Neural crest cell (in vitro differentiated cells): ENCODE data around the gene COL18A1. TPM values are rescaled to one million over a fixed set of nuclear protein-coding genes. Genes with fewer than 3 reads are reported as not detected.

ENCODE experiments used
- DNase-seq: peaks from one replicate; pipeline ENCODE4 v3.0.0; 2021; ENCODE audit warnings: low read depth, mixed read lengths, low spot score
- H3K27ac Mint-ChIP-seq: one replicate; pipeline ENCODE4 v1.8.0; 2021; ENCODE audit warnings: mild to moderate bottlenecking, mixed read lengths; ENCODE audit not compliant: unreplicated experiment
- H3K27me3 Mint-ChIP-seq: 2 replicates; pipeline ENCODE4 v1.8.0; 2021; ENCODE audit warnings: low read depth, mild to moderate bottlenecking, mixed read lengths
- H3K36me3 Mint-ChIP-seq: 2 replicates; pipeline ENCODE4 v1.8.0; 2021; ENCODE audit warnings: low read depth, mild to moderate bottlenecking, mixed read lengths
- H3K4me1 Mint-ChIP-seq: 2 replicates; pipeline ENCODE4 v1.8.0; 2021; ENCODE audit warnings: mixed read lengths
- H3K4me3 Mint-ChIP-seq: one replicate; pipeline ENCODE4 v1.8.0; 2021; ENCODE audit warnings: mild to moderate bottlenecking, mixed read lengths
- H3K9me3 Mint-ChIP-seq: 2 replicates; pipeline ENCODE4 v1.8.0; 2021; ENCODE audit warnings: mixed read lengths
- total RNA-seq: library from RNA; stranded (reverse); gene quantifications from 2 replicates; pipeline ENCODE4 v1.2.1, GENCODE V29; 2021
- TF ChIP-seq, protein P1 (sequence below): fragments of 200-600 bp; sonication (generic); conservative IDR thresholded peaks from 2 replicates; pipeline ENCODE4 v1.5.0; 2021; ENCODE audit warnings: antibody characterized with exemption, mild to moderate bottlenecking

Gene COL18A1
- total RNA-seq, 1 donor from 2014 or later = 19.2 TPM

DNA sequence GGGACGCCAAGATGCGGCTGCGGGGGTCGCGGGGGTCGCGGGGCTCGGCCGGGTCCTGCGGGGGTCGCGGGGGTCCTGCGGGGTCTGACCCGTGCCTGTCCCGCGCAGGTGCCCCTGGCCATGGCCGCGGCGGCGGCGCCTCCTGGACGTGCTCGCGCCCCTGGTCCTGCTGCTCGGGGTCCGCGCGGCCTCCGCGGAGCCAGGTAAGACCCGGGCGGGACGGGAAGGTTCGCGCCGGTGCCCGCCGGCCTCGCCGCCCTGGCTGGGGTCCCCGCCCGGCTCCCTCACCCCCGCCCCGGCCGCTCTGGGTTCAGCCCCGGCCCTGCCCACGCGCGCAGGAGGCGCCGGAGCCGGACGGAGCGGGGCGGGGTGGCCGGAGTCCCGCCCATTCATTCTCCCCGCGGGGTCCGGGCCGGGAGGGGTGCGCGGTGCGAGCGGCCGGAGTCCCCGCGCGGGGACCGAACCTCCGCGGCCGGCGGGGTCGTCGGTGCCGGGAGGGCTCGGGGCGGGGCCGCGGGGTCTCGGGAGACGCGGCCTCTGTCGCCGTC is 380 bp downstream of the COL18A1 start:
- Mint-ChIP-seq H3K9me3 (peaks cover 6% of the 10 kb centered on the region), H3K4me3 (no peak overlapping the region), H3K4me1 (peaks cover 20% of the 10 kb centered on the region), H3K27ac (no peak overlapping the region), H3K36me3 (peaks cover 5% of the 10 kb centered on the region), H3K27me3 (peaks cover 63% of the 10 kb centered on the region)
- no peak for DNase-seq
- TF ChIP-seq, protein P1, sequence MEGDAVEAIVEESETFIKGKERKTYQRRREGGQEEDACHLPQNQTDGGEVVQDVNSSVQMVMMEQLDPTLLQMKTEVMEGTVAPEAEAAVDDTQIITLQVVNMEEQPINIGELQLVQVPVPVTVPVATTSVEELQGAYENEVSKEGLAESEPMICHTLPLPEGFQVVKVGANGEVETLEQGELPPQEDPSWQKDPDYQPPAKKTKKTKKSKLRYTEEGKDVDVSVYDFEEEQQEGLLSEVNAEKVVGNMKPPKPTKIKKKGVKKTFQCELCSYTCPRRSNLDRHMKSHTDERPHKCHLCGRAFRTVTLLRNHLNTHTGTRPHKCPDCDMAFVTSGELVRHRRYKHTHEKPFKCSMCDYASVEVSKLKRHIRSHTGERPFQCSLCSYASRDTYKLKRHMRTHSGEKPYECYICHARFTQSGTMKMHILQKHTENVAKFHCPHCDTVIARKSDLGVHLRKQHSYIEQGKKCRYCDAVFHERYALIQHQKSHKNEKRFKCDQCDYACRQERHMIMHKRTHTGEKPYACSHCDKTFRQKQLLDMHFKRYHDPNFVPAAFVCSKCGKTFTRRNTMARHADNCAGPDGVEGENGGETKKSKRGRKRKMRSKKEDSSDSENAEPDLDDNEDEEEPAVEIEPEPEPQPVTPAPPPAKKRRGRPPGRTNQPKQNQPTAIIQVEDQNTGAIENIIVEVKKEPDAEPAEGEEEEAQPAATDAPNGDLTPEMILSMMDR = no peak

DNA sequence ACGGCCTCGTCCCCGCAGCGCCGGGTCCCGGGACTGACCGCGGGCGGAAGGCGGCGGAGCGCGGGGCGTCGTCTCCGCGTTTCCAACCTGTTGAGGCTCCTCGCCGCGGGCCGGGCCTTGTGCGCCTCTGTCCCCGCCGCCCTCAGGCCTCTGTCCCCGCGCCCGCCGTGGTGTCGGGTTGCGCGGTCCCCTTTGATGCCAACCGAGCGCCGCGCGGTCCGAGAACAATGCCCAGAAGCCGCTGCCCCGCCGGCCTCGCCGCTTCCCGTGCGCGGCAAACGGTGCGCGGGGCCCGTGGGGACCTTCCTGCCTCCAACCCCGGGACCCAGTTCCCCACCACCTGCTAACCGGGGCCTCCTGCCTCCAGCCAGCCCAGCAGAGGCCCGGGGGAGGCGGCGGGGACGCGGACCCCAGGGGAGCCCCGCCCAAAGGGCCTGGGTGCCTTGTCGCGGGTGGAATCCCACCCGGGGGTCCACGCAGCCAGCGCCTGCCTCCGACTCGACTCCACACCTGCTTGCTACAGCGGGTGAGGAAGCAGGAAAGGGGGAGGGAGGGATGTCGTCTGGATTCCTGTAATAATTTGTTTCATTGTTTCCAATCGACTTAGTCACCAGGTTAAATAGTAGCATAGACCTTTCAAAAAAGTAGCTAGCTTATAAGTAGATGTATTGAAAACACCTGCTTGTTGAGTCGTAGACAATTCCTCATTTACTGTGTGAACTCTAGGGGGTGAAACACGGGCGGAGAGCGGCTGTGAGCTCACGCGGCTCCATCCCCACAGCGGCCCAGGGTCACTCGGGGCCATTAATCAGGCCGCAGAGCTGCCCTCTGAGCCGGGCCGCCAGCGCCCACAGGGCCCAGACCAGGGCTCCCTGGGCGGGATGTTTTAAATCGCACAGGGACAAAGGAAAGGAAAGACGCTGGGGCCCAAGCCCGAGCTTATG is 1.1 kb downstream of the COL18A1 start:
- DNase-seq = no peak
- Mint-ChIP-seq H3K36me3 (peaks cover 5% of the 10 kb centered on the region), H3K27me3 (peaks cover 68% of the 10 kb centered on the region), H3K27ac (no peak overlapping the region), H3K4me1 (peaks cover 25% of the 10 kb centered on the region), H3K9me3 (peaks cover 5% of the 10 kb centered on the region), H3K4me3 (peak overlapping the region; percentile 78)
- TF ChIP-seq, protein P1 = no peak

DNA sequence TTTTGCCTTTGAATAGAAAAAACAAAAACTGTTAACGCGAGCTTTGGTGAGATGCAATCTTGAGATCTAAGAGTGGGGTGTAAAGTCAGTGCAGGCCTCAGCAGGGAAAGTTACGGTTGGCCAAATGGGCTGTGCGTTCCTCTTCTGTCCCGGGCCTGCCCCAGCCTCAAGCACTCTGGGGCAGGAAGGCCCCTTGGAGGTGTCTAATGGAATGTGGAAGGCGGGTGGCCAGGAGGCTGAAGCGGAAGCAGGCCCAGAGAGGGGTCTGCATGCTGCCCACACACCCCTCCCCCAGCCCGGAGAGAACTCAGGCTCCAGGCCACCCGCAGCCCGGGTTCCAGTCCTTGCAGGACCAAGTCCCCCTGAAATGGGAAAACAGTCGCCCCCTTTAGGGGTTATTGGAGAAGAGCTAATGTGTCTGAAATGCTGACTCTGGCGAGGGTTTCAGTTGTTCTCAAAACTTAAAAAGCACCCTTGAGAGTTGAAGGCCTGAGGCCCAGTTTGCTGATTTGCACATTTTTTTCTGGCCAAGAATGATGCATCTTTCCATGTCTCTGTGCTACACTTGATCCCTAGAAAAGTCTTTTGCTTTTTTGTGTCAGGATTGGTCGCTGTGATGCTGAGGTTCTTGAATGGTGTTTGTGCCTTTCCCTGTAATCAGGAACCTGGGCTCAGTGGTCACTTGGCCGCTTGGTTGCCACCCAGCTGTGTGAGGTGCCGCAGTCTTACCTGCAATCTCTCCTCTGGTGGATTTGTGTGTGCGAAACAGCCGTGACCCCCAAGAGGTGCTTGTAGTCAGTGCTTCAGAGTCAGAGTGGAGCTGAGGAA is 2.0 kb downstream of the COL18A1 start:
- Mint-ChIP-seq H3K36me3 (no peaks in the 10 kb centered on the region), H3K27me3 (peaks cover 61% of the 10 kb centered on the region)

DNA sequence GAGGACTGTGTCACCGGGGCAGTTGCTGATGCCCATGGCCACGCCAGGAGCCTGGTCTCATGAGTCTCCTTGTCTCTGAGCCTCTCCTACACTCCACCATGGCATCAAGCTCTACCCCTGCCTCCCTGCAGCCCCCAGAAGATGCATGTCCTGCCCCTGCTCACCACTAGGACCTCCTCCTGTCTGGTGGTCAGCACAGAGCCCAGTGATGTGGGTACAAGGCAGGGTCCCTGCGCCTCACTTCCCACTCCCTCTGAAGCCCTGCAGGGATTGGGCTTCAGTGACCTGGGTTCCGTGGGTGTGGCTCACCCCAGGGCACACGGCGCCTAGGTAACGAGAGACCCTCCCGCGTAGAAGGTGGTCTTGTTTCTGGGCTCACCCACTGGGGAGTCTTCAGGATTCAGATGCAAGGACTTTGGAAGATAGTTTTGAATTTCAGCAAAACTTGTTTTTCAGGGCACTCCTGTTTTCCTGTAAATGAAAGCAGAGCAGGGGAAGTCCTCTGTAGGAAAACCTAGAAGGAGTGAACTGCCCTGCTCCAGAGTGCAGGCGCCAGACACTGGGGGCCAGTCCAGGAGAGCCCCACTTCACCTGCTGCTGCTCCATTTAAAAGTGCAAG is 2.8 kb downstream of the COL18A1 start:
- peaks cover 56% of the 10 kb centered on the region for H3K27me3 Mint-ChIP-seq
- TF ChIP-seq, protein P1 = no peak
- peak overlapping the region; percentile 54 for H3K4me3 Mint-ChIP-seq
- H3K9me3 Mint-ChIP-seq = no peaks in the 10 kb centered on the region
- no peaks in the 10 kb centered on the region for H3K36me3 Mint-ChIP-seq
- no peak overlapping the region for H3K27ac Mint-ChIP-seq
- peaks cover 30% of the 10 kb centered on the region for H3K4me1 Mint-ChIP-seq
- no peak for DNase-seq

More for the DNA sequence above, 2.0 kb downstream of the COL18A1 start:
- no peak overlapping the region for H3K27ac Mint-ChIP-seq
- no peak for DNase-seq
- TF ChIP-seq, protein P1 = peak; percentile 12
- H3K4me1 Mint-ChIP-seq = peaks cover 28% of the 10 kb centered on the region
- no peaks in the 10 kb centered on the region for H3K9me3 Mint-ChIP-seq
- H3K4me3 Mint-ChIP-seq = peak overlapping the region; percentile 78

DNA sequence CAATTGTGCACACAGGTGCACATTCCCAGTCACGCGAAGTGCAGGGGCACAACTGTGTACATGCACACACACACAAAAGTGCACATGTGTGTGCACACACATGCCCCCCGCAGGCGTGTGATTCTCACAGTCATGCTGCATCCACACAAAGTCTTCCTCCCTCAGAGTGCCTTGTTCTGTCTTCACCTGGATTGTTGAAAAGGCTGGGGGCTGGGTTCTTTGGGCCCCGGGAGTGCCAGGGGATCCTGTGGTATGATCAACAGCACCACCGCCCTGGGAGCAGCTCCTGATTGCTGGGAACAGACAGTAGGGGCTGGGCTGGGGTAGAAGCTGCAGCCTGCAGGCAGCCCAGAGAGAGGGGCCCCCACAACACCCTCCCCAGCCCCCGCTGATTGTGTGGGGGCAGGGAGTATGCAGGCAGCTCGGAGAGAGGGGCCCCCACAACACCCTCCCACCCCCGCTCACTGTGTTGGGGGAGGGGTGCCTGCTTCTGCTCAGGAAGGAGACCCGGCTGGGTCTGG is 3.4 kb downstream of the COL18A1 start:
- Mint-ChIP-seq H3K36me3 (no peaks in the 10 kb centered on the region), H3K27ac (no peak overlapping the region), H3K9me3 (no peaks in the 10 kb centered on the region), H3K4me1 (peaks cover 34% of the 10 kb centered on the region), H3K27me3 (peaks cover 57% of the 10 kb centered on the region), H3K4me3 (no peak overlapping the region)
- no peak for DNase-seq
- TF ChIP-seq, protein P1 = no peak
